ENCODE results near the gene BCL2L11.

DNA sequence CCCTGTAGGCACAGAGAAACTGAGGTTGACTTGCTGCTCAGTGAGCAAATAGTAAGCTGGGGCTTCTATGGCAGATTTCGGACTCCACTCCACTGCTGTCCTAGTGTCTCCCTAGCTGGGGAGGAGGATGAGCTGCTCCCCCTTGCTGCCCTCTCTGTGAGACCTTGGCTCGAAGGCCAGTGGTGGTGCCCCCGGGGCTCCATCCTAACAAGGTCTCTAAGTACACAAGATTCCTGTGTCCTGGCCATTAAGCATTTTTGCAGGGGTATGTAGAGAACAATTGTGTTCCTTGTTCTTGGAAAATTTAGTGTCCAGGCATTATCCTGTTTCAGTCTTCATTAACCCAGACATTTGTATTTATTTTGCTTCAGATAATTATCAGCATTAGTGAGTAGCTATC is 21.3 kb upstream of the BCL2L11 start:
- no peak for TF ChIP-seq GATA2 (IDR thresholded peaks at IDR 0.05; ENCODE audit: low read depth, low read length)
- TF ChIP-seq GATA3 (IDR thresholded peaks at IDR 0.05; ENCODE audit: low read depth, low read length) = no peak
